ENCODE measurements around the gene ZFAND3.

DNA sequence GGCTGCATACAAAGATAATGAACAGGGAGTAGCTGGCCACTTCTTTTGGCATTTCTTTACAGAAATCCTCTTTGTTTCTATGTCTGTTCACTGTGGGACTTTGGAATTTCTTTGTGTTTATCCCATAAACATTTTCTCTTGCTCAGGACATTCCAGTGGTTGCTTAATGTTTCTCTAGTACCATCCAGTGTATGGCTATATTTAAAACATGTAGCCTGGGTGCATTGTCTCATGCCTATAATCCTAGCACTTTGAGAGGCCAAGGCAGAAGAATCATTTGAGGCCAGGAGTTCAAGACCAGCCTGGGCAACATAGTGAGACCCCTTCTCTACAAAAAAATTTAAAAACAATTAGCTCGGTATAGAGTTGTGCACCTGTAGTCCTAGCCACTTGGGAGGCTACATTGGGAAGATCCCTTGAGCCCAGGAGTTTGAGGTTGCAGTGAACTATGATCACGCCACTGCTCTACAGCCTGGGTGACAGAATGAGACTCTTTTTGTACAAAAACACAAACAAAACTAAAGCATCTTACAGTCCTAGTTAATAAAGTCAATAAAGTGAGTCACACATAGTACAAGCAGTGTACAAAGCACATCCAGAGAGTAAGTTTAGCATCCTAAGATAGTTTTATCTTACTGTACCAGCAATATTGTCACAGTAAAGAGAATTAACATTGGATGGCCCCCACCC lies 63.3 kb downstream of the ZFAND3 start:
- TF ChIP-seq JUND (IDR thresholded peaks at IDR 0.05; ENCODE audit: low read depth, low read length) (no peak), ZNF274 (IDR thresholded peaks at IDR 0.05; ENCODE audit: insufficient read depth, insufficient read length) (no peak), RAD21 (IDR thresholded peaks at IDR 0.05; ENCODE audit: insufficient read depth, low read depth, low read length) (no peak), ESRRA (IDR thresholded peaks at IDR 0.05; ENCODE audit: low read length) (no peak), CREM (IDR thresholded peaks at IDR 0.05; ENCODE audit: low read depth) (no peak), SMAD1 (IDR thresholded peaks at IDR 0.05; ENCODE audit: low read depth, partially characterized antibody) (no peak), SREBF1 (IDR thresholded peaks at IDR 0.05; ENCODE audit: low read length) (no peak), SREBF2 (IDR thresholded peaks at IDR 0.05; ENCODE audit: low read length) (no peak)
- TF ChIP-seq, protein P1, sequence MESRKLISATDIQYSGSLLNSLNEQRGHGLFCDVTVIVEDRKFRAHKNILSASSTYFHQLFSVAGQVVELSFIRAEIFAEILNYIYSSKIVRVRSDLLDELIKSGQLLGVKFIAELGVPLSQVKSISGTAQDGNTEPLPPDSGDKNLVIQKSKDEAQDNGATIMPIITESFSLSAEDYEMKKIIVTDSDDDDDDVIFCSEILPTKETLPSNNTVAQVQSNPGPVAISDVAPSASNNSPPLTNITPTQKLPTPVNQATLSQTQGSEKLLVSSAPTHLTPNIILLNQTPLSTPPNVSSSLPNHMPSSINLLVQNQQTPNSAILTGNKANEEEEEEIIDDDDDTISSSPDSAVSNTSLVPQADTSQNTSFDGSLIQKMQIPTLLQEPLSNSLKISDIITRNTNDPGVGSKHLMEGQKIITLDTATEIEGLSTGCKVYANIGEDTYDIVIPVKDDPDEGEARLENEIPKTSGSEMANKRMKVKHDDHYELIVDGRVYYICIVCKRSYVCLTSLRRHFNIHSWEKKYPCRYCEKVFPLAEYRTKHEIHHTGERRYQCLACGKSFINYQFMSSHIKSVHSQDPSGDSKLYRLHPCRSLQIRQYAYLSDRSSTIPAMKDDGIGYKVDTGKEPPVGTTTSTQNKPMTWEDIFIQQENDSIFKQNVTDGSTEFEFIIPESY (IDR thresholded peaks at IDR 0.05): no peak
